Natural killer cell (primary cell): ENCODE data around the gene CSNK2A1. TPM values are rescaled to one million over a fixed set of nuclear protein-coding genes. Genes with fewer than 3 reads are reported as not detected.

Experiments used
- ATAC-seq, 3 donors: fragments of 150-1000 bp in 2 of 3; fragments of 200-7000 bp in 1 of 3; cut with Tn5 transposase; 1 replicate in 1 of 3; 2 replicates in 2 of 3; pipeline ENCODE4 v1.10.0; 2021; ENCODE audit warnings: mild to moderate bottlenecking in 2 of 3, moderate library complexity in 2 of 3
- DNase-seq, 2 donors: peaks; one replicate each; pipeline versions ENCODE4 v3.0.0 to v3.0.0-alpha.2; 2013 to 2021; ENCODE audit warnings: mixed read lengths in 1 of 2
- H3K27ac ChIP-seq: one replicate; pipeline ENCODE4 v1.5.1; 2013; ENCODE audit warnings: mild to moderate bottlenecking, low read length
- H3K27me3 ChIP-seq: one replicate; pipeline ENCODE4 v1.6.1; 2013; ENCODE audit warnings: low read length; ENCODE audit not compliant: control insufficient read depth, insufficient read depth
- H3K36me3 ChIP-seq: one replicate; pipeline ENCODE4 v1.6.1; 2013; ENCODE audit warnings: low read length; ENCODE audit not compliant: control insufficient read depth, insufficient read depth
- H3K4me1 ChIP-seq: one replicate; pipeline ENCODE4 v1.6.1; 2013; ENCODE audit warnings: low read length; ENCODE audit not compliant: control insufficient read depth, insufficient read depth
- H3K4me3 ChIP-seq: one replicate; pipeline ENCODE4 v1.5.1; 2013; ENCODE audit warnings: low read length
- H3K9me3 ChIP-seq: one replicate; pipeline ENCODE4 v1.6.1; 2013; ENCODE audit warnings: low read length; ENCODE audit not compliant: control insufficient read depth, insufficient read depth
- H3K27ac Mint-ChIP-seq, 2 donors: one replicate each; pipeline ENCODE4 v1.8.0; 2022; ENCODE audit warnings: mild to moderate bottlenecking in 2 of 2, mixed read lengths in 2 of 2, moderate library complexity in 1 of 2
- H3K27me3 Mint-ChIP-seq, 2 donors: one replicate each; pipeline ENCODE4 v1.8.0; 2022; ENCODE audit warnings: low read depth in 2 of 2, mixed read lengths in 2 of 2
- H3K36me3 Mint-ChIP-seq: one replicate; pipeline ENCODE4 v1.8.0; 2022; ENCODE audit warnings: mixed read lengths
- H3K4me1 Mint-ChIP-seq, 2 donors: one replicate each; pipeline ENCODE4 v1.8.0; 2022; ENCODE audit warnings: mixed read lengths in 2 of 2
- H3K4me3 Mint-ChIP-seq: one replicate; pipeline ENCODE4 v1.8.0; 2022; ENCODE audit warnings: mild to moderate bottlenecking, moderate library complexity, mixed read lengths
- H3K9me3 Mint-ChIP-seq, 2 donors: one replicate each; pipeline ENCODE4 v1.8.0; 2022; ENCODE audit warnings: mixed read lengths in 2 of 2
- WGBS: methylation state at CpG from one replicate; pipeline ENCODE4 v1.1.7; 2013; ENCODE audit warnings: missing lambda C conversion rate; ENCODE audit not compliant: insufficient coverage; 5-methylcytosine and 5-hydroxymethylcytosine counted together
- intact Hi-C: fragments of 100-400 bp; cut with micrococcal nuclease; formaldehyde crosslinking; loops from one replicate; pipeline ENCODE4 v1.14.2; 2022
- total RNA-seq, 4 donors: library from RNA; stranded (reverse); fragments of 120-200 nt in 1 of 4; gene quantifications; one replicate each; pipeline versions ENCODE4 v1.2.3 to v1.2.4, GENCODE V29; 2013 to 2022
- TF ChIP-seq, protein P1 (sequence below): fragments of 200-600 bp; IDR thresholded peaks from one replicate; pipeline ENCODE4 v1.8.0; 2022; ENCODE audit warnings: antibody characterized with exemption

Gene CSNK2A1
- total RNA-seq, 3 donors from 2014 or later (not counting 1 experiment from before 2014, with no cell fraction given): 88.8 to 92.6 (median 88.9) TPM

- Histone ChIP-seq H3K9me3 (no peaks in the 10 kb centered on the region), H3K27ac (no peak overlapping the region), H3K4me3 (no peak overlapping the region), H3K4me1 (no peaks in the 10 kb centered on the region), H3K27me3 (no peaks in the 10 kb centered on the region), H3K36me3 (no peaks in the 10 kb centered on the region)
- H3K27me3 Mint-ChIP-seq: peaks cover 42 to 44% of the 10 kb centered on the region in 2 donors
- no peaks in the 10 kb centered on the region for H3K36me3 Mint-ChIP-seq
- DNase-seq (no peak), ATAC-seq (no peak)
- H3K4me3 Mint-ChIP-seq: no peak overlapping the region
- H3K27ac Mint-ChIP-seq: no peak overlapping the region
- no peaks in the 10 kb centered on the region for H3K4me1 Mint-ChIP-seq
- H3K9me3 Mint-ChIP-seq: no peaks in the 10 kb centered on the region
- WGBS: 90% methylated on average over 7 of the region's 7 CpGs
- TF ChIP-seq, protein P1, sequence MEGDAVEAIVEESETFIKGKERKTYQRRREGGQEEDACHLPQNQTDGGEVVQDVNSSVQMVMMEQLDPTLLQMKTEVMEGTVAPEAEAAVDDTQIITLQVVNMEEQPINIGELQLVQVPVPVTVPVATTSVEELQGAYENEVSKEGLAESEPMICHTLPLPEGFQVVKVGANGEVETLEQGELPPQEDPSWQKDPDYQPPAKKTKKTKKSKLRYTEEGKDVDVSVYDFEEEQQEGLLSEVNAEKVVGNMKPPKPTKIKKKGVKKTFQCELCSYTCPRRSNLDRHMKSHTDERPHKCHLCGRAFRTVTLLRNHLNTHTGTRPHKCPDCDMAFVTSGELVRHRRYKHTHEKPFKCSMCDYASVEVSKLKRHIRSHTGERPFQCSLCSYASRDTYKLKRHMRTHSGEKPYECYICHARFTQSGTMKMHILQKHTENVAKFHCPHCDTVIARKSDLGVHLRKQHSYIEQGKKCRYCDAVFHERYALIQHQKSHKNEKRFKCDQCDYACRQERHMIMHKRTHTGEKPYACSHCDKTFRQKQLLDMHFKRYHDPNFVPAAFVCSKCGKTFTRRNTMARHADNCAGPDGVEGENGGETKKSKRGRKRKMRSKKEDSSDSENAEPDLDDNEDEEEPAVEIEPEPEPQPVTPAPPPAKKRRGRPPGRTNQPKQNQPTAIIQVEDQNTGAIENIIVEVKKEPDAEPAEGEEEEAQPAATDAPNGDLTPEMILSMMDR: no peak
- intact Hi-C loops: no loop called here
Observed at GRCh38 chr20:550611-551010, 7.0 kb upstream of the CSNK2A1 start.

DNA sequence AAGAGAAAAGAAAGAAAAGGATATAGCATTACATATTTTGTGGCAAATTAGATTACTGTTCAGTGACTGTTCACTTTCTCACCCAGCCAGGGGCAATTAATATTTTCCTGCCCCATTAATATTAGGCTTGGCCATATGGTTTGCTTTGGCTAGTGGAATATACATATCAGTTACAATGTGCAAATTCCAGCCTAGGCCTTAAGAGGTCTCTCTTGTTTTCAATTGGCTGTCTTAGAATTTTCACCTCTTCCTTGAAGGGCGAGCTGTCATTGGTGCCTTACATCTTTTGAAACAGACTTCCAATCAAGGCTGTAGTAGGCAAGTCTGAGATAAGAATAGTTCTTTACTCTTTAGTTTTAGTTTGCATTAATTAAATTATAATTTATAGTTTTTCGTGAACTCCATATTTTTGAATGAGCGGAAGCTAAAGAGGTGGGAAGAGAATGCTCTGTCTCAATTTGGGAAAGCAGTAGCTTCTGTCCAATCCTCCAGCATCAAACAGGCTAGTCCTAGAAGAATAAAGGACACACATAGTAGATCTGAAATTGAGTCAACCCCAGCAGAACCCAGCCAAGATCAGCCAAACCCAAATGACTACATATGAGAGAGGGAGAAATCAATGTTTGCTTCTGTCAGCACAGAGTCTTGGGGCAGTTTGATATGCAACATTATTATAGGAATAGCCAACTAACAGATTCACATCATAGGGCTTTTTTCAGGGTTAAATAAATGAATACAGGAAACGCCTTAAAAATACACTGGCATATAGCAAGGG, 6.3 kb upstream of the CSNK2A1 start:
- DNase-seq (no peak), ATAC-seq (no peak)
- Histone ChIP-seq H3K4me1 (no peaks in the 10 kb centered on the region), H3K27ac (no peak overlapping the region), H3K27me3 (no peaks in the 10 kb centered on the region), H3K9me3 (no peaks in the 10 kb centered on the region), H3K36me3 (no peaks in the 10 kb centered on the region), H3K4me3 (no peak overlapping the region)
- WGBS: 98% methylated on average over 4 of the region's 4 CpGs
- TF ChIP-seq, protein P1: no peak
- Mint-ChIP-seq H3K9me3 (no peaks in the 10 kb centered on the region), H3K4me1 (no peaks in the 10 kb centered on the region), H3K4me3 (no peak overlapping the region), H3K27ac (no peak overlapping the region), H3K36me3 (no peaks in the 10 kb centered on the region), H3K27me3 (peaks cover 37 to 40% of the 10 kb centered on the region in 2 donors)
- intact Hi-C loops: no loop called here

- TF ChIP-seq, protein P1: no peak
- peaks cover 5% of the 10 kb centered on the region for H3K4me1 ChIP-seq
- no peaks in the 10 kb centered on the region for H3K36me3 ChIP-seq
- Mint-ChIP-seq H3K27me3 (peaks cover 30 to 34% of the 10 kb centered on the region in 2 donors), H3K4me3 (no peak overlapping the region), H3K9me3 (peaks cover 0 to 2% of the 10 kb centered on the region in 2 donors), H3K27ac (no peak overlapping the region), H3K36me3 (no peaks in the 10 kb centered on the region), H3K4me1 (peaks cover 9% of the 10 kb centered on the region in 2 donors)
- DNase-seq: no peak
- no peak overlapping the region for H3K4me3 ChIP-seq
- no peaks in the 10 kb centered on the region for H3K9me3 ChIP-seq
- intact Hi-C loops: no loop called here
- no peaks in the 10 kb centered on the region for H3K27me3 ChIP-seq
- WGBS: 89% methylated on average over 1 of the region's 1 CpG
- no peak for ATAC-seq
- no peak overlapping the region for H3K27ac ChIP-seq
Observed at GRCh38 chr20:548906-549305, 5.3 kb upstream of the CSNK2A1 start.
